Ishikawa (cell line): Measurements from ENCODE around the gene KCNA3.

Source experiments
- TAF1 ChIP-seq: IDR thresholded peaks from 2 replicates; pipeline ENCODE4 v1.6.1; 2012; ENCODE audit warnings: low read depth, mild to moderate bottlenecking
- TF ChIP-seq, protein P1 (sequence below): IDR thresholded peaks from 2 replicates; pipeline ENCODE4 v1.6.1; 2012

DNA sequence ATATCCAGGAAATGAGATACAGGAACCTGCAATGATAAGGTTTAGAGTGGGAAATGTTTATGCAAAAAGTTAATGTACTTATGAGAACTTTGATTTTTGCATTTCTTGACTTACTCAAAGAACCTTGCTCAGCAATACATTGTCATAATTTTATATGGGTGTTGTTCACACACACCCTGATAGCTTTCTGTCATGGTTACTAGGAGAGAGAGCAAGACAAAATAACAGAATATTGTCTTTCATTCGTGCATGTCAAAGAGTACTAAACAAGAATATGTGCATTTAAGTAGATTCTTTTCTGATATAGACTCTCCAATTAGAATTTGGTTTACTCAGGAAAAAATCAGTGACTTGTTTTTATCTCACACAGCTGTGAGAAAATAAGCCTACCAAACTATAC is 27.5 kb upstream of the KCNA3 start:
- TF ChIP-seq, protein P1, sequence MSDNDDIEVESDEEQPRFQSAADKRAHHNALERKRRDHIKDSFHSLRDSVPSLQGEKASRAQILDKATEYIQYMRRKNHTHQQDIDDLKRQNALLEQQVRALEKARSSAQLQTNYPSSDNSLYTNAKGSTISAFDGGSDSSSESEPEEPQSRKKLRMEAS = no peak
- no peak for TF ChIP-seq TAF1
